Glomerular endothelial cell (primary cell): ENCODE results near the gene SPRYD3. TPM values are rescaled to one million over a fixed set of nuclear protein-coding genes. Genes with fewer than 3 reads are reported as not detected.
"Not testable (repeated sequence)": the region's sequence is repeated elsewhere in the genome, so short reads cannot be mapped to it uniquely, and the experiment has no call there.

ENCODE experiments used
- DNase-seq: peaks from one replicate; pipeline ENCODE4 v3.0.0-alpha.2; 2011; ENCODE audit warnings: low read depth, low spot score; ENCODE audit errors: extremely low read depth
- total RNA-seq: library from RNA; depleted of rRNA; stranded (reverse); fragments of >200 nt; gene quantifications from 2 replicates; pipeline ENCODE4 v1.2.3, GENCODE V29; 2015

SPRYD3 gene
- total RNA-seq, 1 donor from 2014 or later = 32.7 TPM

- not testable (repeated sequence) for DNase-seq
Measured at GRCh38 chr12:53027014-53027413, 52.2 kb downstream of the SPRYD3 start.

GRCh38 chr12:53025250-53025649 is 53.9 kb downstream of the SPRYD3 start:
- no peak for DNase-seq

- no peak for DNase-seq
Measured at GRCh38 chr12:53014709-53015108, 64.5 kb downstream of the SPRYD3 start.

Other genes with a start within 250 kb of the SPRYD3 start
- gene KRT79, start 245.1 kb downstream of the SPRYD3 start, total RNA-seq = 0.10 and 0.12 TPM in 2 replicates
- not detected in 2 replicates for gene KRT78, start 230.4 kb downstream of the SPRYD3 start, total RNA-seq
- 43.1 and 79.8 TPM in 2 replicates for gene KRT8, start 174.3 kb downstream of the SPRYD3 start, total RNA-seq
- 297 and 429 TPM in 2 replicates for gene KRT18, start 130.3 kb downstream of the SPRYD3 start, total RNA-seq
- gene EIF4B, start 72.9 kb downstream of the SPRYD3 start, total RNA-seq = 250 and 312 TPM in 2 replicates
- 38.5 and 66.7 TPM in 2 replicates for gene TNS2, start 29.3 kb downstream of the SPRYD3 start, total RNA-seq
- gene IGFBP6, start 18.3 kb upstream of the SPRYD3 start, total RNA-seq = 21.5 and 55.3 TPM in 2 replicates
- not detected in 2 replicates for gene SOAT2, start 24.1 kb upstream of the SPRYD3 start, total RNA-seq
- 9.2 and 10.9 TPM in 2 replicates for gene ZNF740, start 101.3 kb upstream of the SPRYD3 start, total RNA-seq
- gene CSAD, start 101.5 kb upstream of the SPRYD3 start, total RNA-seq = 5.7 and 17.3 TPM in 2 replicates
- gene ITGB7, start 127.9 kb upstream of the SPRYD3 start, total RNA-seq = not detected in 2 replicates
- gene RARG, start 152.8 kb upstream of the SPRYD3 start, total RNA-seq = 9.8 and 16.7 TPM in 2 replicates
- 2.6 and 4.8 TPM in 2 replicates for gene ESPL1, start 188.9 kb upstream of the SPRYD3 start, total RNA-seq
- gene PFDN5, start 216.2 kb upstream of the SPRYD3 start, total RNA-seq = 344 and 417 TPM in 2 replicates
- 41.4 and 55.0 TPM in 2 replicates for gene MYG1, start 220.3 kb upstream of the SPRYD3 start, total RNA-seq
- gene AAAS, start 242.2 kb upstream of the SPRYD3 start, total RNA-seq = 51.8 and 56.7 TPM in 2 replicates